GM12891 (cell line): ENCODE measurements around the gene NRXN2.

Experiments
- PAX5 ChIP-seq: IDR thresholded peaks from 2 replicates; pipeline ENCODE4 v1.6.1; 2011; ENCODE audit warnings: low read length, moderate library complexity, mild to moderate bottlenecking; ENCODE audit not compliant: insufficient read depth, severe bottlenecking
- POLR2A ChIP-seq: IDR thresholded peaks from 2 replicates; pipeline ENCODE4 v1.6.1; 2011; ENCODE audit warnings: low read depth, low read length, control low read depth
- POLR2AphosphoS5 ChIP-seq: IDR thresholded peaks from 2 replicates; pipeline ENCODE4 v1.6.1; 2011; ENCODE audit warnings: low read depth, low read length, control low read depth
- POU2F2 ChIP-seq: IDR thresholded peaks from 2 replicates; pipeline ENCODE4 v1.6.1; 2011; ENCODE audit warnings: low read depth, mild to moderate bottlenecking, control low read depth, low read length, moderate library complexity
- TAF1 ChIP-seq: IDR thresholded peaks from 2 replicates; pipeline ENCODE4 v1.6.1; 2011; ENCODE audit warnings: low read depth, low read length, control low read depth

DNA sequence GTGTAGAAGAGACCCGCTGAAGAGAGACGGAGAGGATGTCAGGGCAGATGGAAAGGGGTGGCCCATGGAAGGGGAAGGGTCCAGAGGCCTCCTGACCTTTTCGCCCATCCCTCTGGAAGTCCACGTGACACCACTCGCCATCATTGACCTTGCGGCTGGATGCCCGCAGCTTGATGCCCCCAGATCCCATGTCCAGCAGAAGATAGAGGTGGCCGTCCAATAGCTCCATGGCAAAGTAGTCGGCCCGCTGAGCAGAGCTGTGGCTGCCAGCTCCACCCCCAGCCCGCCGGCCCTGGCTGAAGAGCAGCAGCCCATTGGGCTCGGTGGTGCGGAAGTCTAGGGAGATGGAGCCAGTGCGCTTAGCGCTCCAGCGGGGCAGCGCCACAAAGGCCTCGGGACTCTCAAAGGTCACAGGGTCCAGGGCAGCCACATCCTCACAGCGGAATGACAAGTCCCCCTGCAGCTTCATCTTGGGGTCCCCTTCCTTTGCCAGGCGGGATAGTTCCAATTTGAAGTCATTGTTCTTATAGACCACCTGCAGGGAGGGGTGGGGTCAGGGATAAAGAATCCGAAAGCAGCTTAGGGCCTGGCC is 55.7 kb downstream of the NRXN2 start:
- no peak for TF ChIP-seq POLR2AphosphoS5
- TF ChIP-seq TAF1 = no peak
- no peak for TF ChIP-seq POLR2A
- no peak for TF ChIP-seq POU2F2
- TF ChIP-seq PAX5 = no peak
